Fibroblast of lung (primary cell): ENCODE data around the gene SH3RF1.

Experiments
- CTCF ChIP-seq, 2 donors: IDR thresholded peaks in 1 of 2; conservative IDR thresholded peaks in 1 of 2; 1 replicate in 1 of 2; 2 replicates in 1 of 2; pipeline ENCODE4 v1.5.1; 2011 to 2012; ENCODE audit warnings: low read length in 2 of 2, control low read depth in 1 of 2, inconsistent platforms in 1 of 2, low read depth in 1 of 2, mild to moderate bottlenecking in 1 of 2
- EZH2 ChIP-seq: IDR thresholded peaks from 2 replicates; pipeline ENCODE4 v1.5.1; 2012; ENCODE audit warnings: low read length, control low read depth, mild to moderate bottlenecking; ENCODE audit errors: missing control alignments

GRCh38 chr4:169283114-169283509 lies 12.4 kb upstream of the SH3RF1 start:
- TF ChIP-seq CTCF (conservative IDR thresholded peaks at IDR 0.05 in 1 of 2, IDR thresholded peaks at IDR 0.05 in 1 of 2; ENCODE audit: low read depth in 1 of 2, low read length in 2 of 2), result no peak
- TF ChIP-seq EZH2, result no peak
